Measurements from ENCODE around the gene KRTAP16-1.

KRTAP16-1 gene

GRCh38 chr17:41343029-41343428 is 33.9 kb upstream of the KRTAP16-1 start:
- H3K27ac ChIP-seq: no peak overlapping the region
- TF ChIP-seq, protein P1, sequence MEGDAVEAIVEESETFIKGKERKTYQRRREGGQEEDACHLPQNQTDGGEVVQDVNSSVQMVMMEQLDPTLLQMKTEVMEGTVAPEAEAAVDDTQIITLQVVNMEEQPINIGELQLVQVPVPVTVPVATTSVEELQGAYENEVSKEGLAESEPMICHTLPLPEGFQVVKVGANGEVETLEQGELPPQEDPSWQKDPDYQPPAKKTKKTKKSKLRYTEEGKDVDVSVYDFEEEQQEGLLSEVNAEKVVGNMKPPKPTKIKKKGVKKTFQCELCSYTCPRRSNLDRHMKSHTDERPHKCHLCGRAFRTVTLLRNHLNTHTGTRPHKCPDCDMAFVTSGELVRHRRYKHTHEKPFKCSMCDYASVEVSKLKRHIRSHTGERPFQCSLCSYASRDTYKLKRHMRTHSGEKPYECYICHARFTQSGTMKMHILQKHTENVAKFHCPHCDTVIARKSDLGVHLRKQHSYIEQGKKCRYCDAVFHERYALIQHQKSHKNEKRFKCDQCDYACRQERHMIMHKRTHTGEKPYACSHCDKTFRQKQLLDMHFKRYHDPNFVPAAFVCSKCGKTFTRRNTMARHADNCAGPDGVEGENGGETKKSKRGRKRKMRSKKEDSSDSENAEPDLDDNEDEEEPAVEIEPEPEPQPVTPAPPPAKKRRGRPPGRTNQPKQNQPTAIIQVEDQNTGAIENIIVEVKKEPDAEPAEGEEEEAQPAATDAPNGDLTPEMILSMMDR (conservative IDR thresholded peaks at IDR 0.05): no peak

DNA sequence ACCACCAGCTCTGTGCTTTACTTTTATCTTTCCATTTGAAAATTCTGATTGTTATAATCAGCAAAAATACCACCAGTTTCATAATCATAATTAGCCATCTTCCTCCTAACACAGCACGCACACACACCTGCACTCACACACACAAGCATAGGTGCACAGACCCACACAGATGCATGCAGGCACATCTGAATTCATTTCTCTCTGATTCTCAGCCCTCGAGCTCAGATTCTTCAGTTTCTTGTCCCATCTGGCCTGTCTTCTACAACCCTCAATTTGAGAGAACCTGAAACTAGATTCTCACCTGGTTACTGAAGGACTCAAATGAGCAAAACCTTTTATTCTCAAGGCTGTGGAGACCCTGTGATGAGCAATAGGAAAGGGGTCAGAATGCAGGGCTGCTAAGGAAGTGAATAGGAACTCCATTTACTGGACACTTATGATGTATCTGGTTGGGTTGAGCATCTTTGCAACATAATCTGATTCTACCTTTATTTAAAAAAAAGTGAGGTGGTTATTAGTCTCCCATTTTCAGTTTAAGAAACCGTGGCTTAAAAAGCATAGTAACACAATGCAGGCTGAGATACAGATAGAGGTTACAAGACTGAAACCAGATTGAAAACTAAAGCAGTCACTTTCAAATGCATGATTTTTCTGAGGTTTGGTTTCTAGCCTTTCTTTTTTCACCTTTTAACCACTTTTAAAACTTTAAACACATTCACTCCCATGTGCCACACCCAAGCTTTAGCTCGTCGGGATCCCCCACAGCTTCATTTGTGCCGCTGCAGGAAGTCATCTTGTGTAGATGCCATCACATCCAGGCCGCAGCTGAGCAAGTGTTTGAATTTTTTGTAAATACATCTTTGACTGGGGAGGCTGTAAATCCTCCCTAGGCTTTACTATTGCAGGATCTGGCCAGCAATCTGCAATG is 32.1 kb upstream of the KRTAP16-1 start:
- H3K27ac ChIP-seq: no peak overlapping the region

DNA sequence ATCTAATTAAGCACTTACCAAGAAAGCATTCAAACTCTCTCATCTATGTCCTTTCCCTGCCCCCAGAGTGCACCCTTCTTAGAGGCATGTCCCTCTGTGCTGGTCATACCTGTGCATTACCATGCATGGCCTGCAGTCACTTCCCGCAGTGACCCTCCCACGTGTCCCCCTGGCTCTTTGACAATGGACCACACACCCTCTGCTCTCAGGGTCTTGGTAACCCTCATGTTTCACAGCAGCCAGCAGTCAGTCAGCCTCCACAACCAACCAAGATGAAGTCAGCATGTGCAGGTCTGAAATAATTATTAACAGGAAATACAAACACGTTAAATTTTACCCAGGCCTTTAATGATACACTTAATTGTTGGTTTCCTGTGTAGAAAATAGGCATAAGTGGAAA is 31.4 kb upstream of the KRTAP16-1 start:
- TF ChIP-seq, protein P1 (conservative IDR thresholded peaks at IDR 0.05): no peak
- H3K27ac ChIP-seq: no peak overlapping the region

More for the DNA sequence above, 32.1 kb upstream of the KRTAP16-1 start:
- TF ChIP-seq, protein P1 (conservative IDR thresholded peaks at IDR 0.05): no peak

DNA sequence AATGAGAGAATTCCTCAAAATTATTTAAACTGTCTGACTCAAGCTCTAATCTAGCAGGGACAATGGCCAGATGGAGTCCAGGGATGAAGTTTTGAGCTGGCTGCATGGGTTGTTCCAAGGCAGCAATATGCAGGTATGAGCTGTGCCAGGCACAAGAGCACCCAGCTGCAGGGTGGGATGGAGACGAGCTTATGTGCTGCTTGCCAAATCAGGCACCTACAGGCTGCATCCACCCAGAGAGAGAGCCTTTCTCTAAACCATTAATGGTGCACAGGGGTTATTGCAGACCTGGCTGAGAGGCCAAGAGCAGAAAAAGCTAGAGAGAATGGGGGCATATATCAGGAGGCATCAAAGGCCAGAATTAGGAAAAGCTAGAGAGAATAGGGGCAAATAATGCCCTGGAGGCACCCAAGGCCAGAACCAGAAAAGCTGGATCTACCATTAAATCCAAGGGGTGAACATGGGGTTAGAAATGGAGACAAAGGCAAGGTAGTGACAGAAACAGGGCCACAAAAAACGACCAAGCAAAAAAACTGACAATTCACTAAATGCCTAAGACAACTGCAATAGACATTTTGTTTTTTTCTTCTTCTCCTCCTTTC is 30.6 kb upstream of the KRTAP16-1 start:
- no peak overlapping the region for H3K27ac ChIP-seq
- TF ChIP-seq, protein P1 (conservative IDR thresholded peaks at IDR 0.05): no peak

- no peak overlapping the region for H3K27ac ChIP-seq
- TF ChIP-seq, protein P1 (conservative IDR thresholded peaks at IDR 0.05): no peak
Measured at GRCh38 chr17:41338961-41339485, 29.9 kb upstream of the KRTAP16-1 start.

DNA sequence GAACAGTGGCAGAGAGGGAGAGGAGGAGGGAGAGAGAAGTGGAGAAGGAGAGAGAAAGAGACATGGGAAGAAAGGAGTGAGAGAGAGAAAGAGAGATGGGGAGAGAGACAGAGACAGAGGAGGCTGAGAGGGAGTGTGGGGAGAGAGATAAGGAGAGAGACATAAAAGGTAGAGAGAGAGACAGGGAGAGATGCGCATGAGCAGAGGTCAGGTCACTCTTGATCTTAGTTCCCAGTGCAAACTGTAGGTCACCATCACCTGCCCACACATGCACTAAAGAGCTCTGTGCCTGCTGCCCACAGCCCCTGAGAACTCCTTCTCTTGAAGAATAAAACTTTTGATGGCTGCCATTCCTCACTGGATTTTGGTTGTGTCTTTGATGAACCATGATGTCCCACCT is 26.6 kb upstream of the KRTAP16-1 start:
- TF ChIP-seq, protein P1 (conservative IDR thresholded peaks at IDR 0.05): no peak
- H3K27ac ChIP-seq: no peak overlapping the region

Data from VCaP (cell line).